ENCODE data around the gene RHOBTB3.
A peak's percentile ranks its signal among the peaks of the same experiment; 100 is the strongest.
"Not testable (repeated sequence)": the region's sequence is repeated elsewhere in the genome, so short reads cannot be mapped to it uniquely, and the experiment has no call there.

The RHOBTB3 gene

GRCh38 chr5:95821110-95822021 is 90.2 kb downstream of the RHOBTB3 start:
- DNase-seq = no peak

GRCh38 chr5:95822043-95822541 is 91.0 kb downstream of the RHOBTB3 start:
- peak; percentile 51 to 73 (median 62) for DNase-seq

GRCh38 chr5:95822542-95823181 is 91.5 kb downstream of the RHOBTB3 start, which contains the start of gene GLRX:
Gene GLRX, minus strand, starts transcription at chr5:95822726. Its CDS starts 64 bp downstream, at chr5:95822662.
- DNase-seq = peak; percentile 59 to 78 (median 74)

GRCh38 chr5:95823218-95823737 is 92.1 kb downstream of the RHOBTB3 start:
- DNase-seq = peak in 1 of 4 experiments; percentile 13

- DNase-seq = peak; percentile 87 to 93 (median 92)
These were observed 92.8 kb downstream of the RHOBTB3 start for GRCh38 chr5:95823738-95824609.

- no peak for DNase-seq
These were observed 93.6 kb downstream of the RHOBTB3 start for GRCh38 chr5:95824747-95825146.

DNA sequence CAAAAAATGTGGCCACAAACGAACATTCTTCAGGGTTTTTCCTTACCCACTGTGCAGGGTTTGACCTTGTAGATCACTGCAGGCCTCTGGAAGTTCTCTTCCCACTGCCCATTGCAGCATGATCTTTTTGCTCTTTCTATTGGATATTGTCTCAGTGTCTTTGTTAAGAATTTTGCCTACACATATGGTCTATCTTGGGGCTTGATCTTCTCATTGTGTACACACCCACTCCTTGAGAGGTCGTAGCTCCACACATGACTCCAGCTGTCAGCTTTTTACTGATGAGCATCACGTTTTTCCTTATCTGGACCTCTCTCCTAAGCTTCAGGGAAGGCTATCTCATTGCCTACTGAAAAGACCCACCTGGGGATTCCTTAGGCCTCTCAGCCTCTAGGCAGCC is 94.4 kb downstream of the RHOBTB3 start:
- DNase-seq = peak; percentile 18 to 70 (median 42)

DNA sequence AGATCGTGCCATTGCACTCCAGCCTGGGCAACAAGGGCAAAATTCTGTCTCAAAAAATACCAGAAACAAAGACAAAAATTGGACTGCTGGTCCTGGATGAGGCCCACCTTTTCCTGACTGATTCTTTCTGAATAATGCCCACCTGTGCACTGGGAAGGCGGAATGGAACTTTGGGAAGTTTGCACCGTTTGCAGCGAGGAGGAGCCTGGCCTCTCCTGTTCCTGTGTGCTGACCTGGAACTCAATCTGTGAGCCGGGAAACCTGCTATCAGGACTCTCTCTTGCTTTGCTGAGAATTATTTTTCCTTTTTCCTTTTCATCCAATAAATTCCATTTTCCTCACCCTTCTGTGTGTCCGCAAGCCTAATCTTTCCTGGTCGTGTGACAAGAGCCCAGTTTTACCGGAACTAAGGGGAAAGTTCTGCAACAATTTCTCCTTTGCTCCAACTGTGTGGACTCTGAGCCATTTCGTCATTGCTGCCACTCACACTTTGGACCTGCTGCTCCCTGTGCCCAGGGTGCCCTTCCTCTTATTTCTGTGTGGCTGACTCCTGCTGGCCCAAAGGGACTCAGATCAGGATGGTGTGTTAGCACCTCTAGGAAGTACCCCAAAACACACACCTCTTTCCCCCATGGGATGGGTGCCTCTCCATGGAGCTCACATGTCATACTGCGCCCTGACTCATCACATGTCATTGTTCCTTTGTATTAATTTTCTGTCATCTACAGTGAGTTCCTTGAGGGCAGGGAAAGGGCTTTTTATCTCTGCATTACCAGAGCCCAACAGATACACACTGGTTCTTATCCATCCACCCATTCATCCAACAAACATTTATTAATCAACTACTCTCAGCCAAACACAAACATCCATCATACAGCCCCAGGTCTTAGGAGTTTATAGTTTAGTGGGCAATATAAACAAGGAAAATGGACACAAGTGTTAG is 96.1 kb downstream of the RHOBTB3 start:
- peak; percentile 56 to 76 (median 71) for DNase-seq

DNA sequence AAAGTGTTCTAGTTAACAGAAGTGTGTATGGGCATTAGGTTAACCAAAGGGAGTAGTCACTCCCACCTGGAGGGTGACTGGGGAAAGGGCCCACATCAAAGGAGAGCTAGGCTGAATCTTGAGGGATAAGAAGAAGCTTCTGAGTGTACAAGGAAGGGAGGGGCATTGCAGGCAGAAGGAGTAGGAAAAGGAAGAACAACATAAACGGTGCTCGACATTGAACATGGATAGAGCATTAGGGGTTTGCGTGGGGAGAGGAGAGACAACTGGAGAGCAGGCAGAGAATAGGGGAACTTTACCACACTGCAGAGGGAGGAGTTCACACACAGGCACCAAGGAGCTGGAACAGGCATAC is 96.7 kb downstream of the RHOBTB3 start:
- peak in 3 of 4 experiments; percentile 40 to 49 (median 46) for DNase-seq

- DNase-seq = no peak
These were observed 99.1 kb downstream of the RHOBTB3 start for GRCh38 chr5:95830226-95830625.

GRCh38 chr5:95832664-95833063 is 101.5 kb downstream of the RHOBTB3 start:
- DNase-seq = no peak

DNA sequence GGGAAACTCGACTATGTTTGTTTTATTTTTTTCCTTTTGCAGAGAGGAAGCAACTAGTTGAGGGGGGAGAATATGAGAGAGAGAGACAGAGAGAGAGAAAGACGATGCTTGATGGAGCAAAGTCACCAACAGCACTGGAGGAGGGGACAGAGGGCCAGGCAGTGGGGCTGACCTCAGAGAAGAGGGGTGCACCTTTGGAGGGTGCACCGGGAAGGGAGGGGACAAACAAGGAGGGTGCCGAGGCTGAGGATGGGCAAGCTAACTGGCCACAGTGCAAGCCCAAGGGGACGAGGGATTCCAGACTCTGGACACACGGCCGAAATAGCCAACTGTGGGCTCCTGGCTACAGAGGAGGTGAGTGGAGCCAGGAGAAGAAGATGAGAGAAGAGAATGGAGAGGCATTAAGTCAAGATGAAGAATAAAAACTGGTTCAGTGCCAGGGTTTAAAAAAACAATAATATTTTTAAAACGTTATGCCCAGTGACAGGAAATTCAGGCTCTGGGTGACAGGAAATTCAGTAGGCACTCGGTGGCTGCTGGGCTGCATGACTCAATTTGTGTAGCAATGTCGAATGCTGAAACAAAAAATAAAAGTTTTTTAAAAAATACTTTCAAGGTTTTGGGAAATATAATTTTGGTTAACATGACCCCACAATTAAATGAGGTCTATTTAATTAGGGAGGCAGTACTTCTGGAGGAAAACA is 104.7 kb downstream of the RHOBTB3 start:
- DNase-seq = peak; percentile 47 to 74 (median 61)

DNA sequence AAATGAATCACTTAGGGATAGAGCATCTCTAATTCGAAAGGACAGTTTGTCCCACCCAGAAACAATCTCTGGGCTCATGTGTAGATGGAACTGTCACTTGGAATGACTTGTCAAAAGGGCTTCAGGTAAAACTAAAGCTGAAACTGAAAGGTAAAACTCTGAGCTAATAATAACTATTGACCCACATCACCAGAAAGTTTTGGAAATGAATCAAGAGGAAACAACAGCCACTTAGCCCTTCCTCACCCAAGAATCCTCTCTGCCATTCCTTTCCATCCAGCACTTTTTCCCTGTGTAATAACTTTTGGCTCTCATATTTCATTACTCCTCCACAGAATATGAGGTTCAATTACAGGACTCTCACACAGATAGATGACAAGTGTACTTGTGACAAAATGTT is 105.4 kb downstream of the RHOBTB3 start:
- no peak for DNase-seq

DNA sequence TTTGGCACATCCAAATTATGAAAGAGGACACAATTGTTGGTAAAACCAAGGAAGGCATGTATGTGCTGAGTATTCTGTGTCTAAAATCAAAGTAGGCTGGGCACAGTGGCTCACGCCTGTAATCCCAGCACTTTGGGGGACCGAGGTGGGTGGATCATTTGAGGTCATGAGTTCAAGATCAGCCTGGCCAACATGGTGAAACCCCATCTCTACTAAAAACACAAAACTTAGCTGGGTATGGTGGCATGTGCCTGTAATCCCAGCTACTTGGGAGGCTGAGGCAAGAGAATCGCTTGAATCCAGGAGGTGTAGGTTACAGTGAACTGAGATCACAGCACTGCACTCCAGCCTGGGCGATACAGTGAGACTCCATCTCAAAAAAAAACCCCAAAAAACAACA is 105.8 kb downstream of the RHOBTB3 start:
- not testable (repeated sequence) for DNase-seq

GRCh38 chr5:95837492-95837891 is 106.4 kb downstream of the RHOBTB3 start:
- no peak for DNase-seq

GRCh38 chr5:95838001-95838520 is 106.9 kb downstream of the RHOBTB3 start:
- no peak for DNase-seq

- DNase-seq = no peak
These were observed 107.4 kb downstream of the RHOBTB3 start for GRCh38 chr5:95838556-95838955.

- no peak for DNase-seq
These were observed 108.5 kb downstream of the RHOBTB3 start for GRCh38 chr5:95839658-95840057.

DNA sequence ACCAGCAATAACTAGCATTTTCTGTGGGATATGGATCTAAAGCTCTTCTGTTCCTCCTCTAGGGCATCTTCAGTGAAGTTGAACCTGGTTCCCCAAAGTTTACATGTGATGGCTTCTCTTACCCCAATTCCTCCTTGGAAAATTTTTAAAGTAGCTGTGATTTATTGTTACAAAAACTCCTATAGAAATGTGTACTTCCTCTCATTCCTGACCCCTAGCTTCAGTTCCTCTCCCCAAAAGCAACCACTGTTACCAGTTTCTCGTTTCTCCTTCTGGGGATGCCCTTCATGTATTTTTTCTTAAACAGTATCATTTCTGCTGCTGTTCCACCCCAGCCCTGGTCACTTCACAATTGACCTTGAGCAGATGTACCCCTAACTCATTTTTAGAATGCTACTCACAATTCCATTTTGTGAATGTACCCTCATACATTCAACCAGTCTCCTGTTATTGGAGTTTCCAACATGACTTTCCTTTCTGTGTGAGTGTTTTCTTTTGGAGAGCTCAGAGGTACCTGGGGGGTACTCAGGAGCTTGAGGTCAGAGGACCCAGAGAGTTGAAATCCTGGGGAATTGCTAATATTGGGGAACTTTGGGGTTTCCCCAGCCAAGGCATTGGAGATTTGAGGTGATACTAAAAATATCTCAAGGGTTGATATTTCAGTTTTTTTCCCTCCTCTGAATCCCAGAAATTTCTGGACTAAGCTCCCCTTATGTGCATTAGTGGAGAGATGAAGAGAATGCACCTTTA is 110.0 kb downstream of the RHOBTB3 start:
- peak; percentile 39 to 80 (median 68) for DNase-seq
